HepG2 (cell line): ENCODE measurements around the gene ZNF547. TPM values are rescaled to one million over a fixed set of nuclear protein-coding genes. Genes with fewer than 3 reads are reported as not detected.

Source experiments
- ASH2L ChIP-seq: fragments of 300-600, 200-600 bp; sonication (generic); IDR thresholded peaks from 2 replicates; pipeline ENCODE4 v1.7.0; 2017; ENCODE audit warnings: low read depth, mild to moderate bottlenecking, moderate library complexity, mixed read lengths, low read length; ENCODE audit not compliant: insufficient read length
- ATF1 ChIP-seq: IDR thresholded peaks from 2 replicates; pipeline ENCODE4 v1.6.1; 2016; ENCODE audit warnings: mild to moderate bottlenecking, control low read depth
- ELF4 ChIP-seq: sonication (generic); formaldehyde crosslinking; IDR thresholded peaks from 2 replicates; pipeline ENCODE4 v1.5.0; 2020; ENCODE audit warnings: missing genetic modification reagents, mild to moderate bottlenecking, moderate library complexity, borderline replicate concordance
- HMGXB3 ChIP-seq: sonication (generic); formaldehyde crosslinking; IDR thresholded peaks from 2 replicates; pipeline ENCODE4 v1.4.0; 2020; ENCODE audit warnings: missing genetic modification reagents, borderline replicate concordance
- HNF1A ChIP-seq, 2 experiments: sonication (generic) in 1 of 2; formaldehyde crosslinking in 1 of 2; IDR thresholded peaks; 2 replicates each; pipeline versions ENCODE4 v1.4.0 to v1.6.1; 2016 to 2020; ENCODE audit warnings: borderline replicate concordance in 1 of 2, low read depth in 1 of 2, mild to moderate bottlenecking in 1 of 2, missing genetic modification reagents in 1 of 2
- HNF1B ChIP-seq: sonication (generic); formaldehyde crosslinking; IDR thresholded peaks from 2 replicates; pipeline ENCODE4 v1.5.1; 2020; ENCODE audit warnings: mild to moderate bottlenecking, moderate library complexity, missing genetic modification reagents
- NCOA5 ChIP-seq: sonication (generic); formaldehyde crosslinking; IDR thresholded peaks from 2 replicates; pipeline ENCODE4 v1.4.0; 2020; ENCODE audit warnings: missing genetic modification reagents
- NONO ChIP-seq, 2 experiments: fragments of 450-650 bp in 1 of 2; sonication (generic) in 1 of 2; formaldehyde crosslinking in 1 of 2; IDR thresholded peaks in 1 of 2; conservative IDR thresholded peaks in 1 of 2; 2 replicates each; pipeline versions ENCODE4 v1.6.1 to v1.8.0; 2017 to 2022; ENCODE audit warnings: mild to moderate bottlenecking in 1 of 2, missing genetic modification reagents in 1 of 2, moderate library complexity in 1 of 2
- SALL1 ChIP-seq: sonication (generic); formaldehyde crosslinking; IDR thresholded peaks from 2 replicates; pipeline ENCODE4 v1.8.0; 2022; ENCODE audit warnings: mild to moderate bottlenecking, missing genetic modification reagents
- ZNF230 ChIP-seq: sonication (generic); formaldehyde crosslinking; IDR thresholded peaks from 2 replicates; pipeline ENCODE4 v1.4.0; 2020; ENCODE audit warnings: mild to moderate bottlenecking, missing genetic modification reagents
- ZNF574 ChIP-seq: sonication (generic); formaldehyde crosslinking; IDR thresholded peaks from 2 replicates; pipeline ENCODE4 v1.4.0; 2020; ENCODE audit warnings: missing genetic modification reagents
- polyA plus RNA-seq, 8 experiments: library from polyadenylated mRNA; depleted of rRNA in 3 of 8; stranded (reverse) in 7 of 8; unstranded in 1 of 8; fragments of >200 nt; fragmentation: Illumina TruSeq in 4 of 8; extraction: Trizol in 4 of 8; gene quantifications; 2 replicates each; pipeline versions ENCODE4 v1.2.1 to v1.2.3, GENCODE V29; 2011 to 2016; ENCODE audit warnings: low read depth in 4 of 8, missing spikeins in 1 of 8, mixed read lengths in 1 of 8; ENCODE audit not compliant: insufficient read depth in 1 of 8
- total RNA-seq, 5 experiments: library from RNA; depleted of rRNA; stranded (reverse); fragments of >200 nt; fragmentation: Illumina TruSeq; extraction: Trizol; gene quantifications; 2 replicates each; pipeline ENCODE4 v1.2.3, GENCODE V29; 2016; ENCODE audit warnings: low read depth in 1 of 5

The ZNF547 gene
- total and polyA plus RNA-seq, 2 of the 13 experiments (the other 11 are each of a cell fraction or from before 2014, with no cell fraction given): 2.0 to 2.6 TPM

GRCh38 chr19:57350877-57351805 lies 12.2 kb upstream of the ZNF547 start, which contains the start of gene ZNF304 (continued):
- TF ChIP-seq ZNF574 (CRISPR knock-in tag): peak; percentile 91
- peak; percentile 84 for TF ChIP-seq ASH2L
- peak; percentile 16; the same call in 1 of the 2 replicates for TF ChIP-seq HNF1B (CRISPR knock-in tag)
- peak; percentile 78; the same call in 1 of the 2 replicates for TF ChIP-seq ZNF230
- no peak for TF ChIP-seq HNF1A (IDR thresholded peaks at IDR 0.05; ENCODE audit: low read depth)
- no peak; the same call in 1 of the 2 replicates for TF ChIP-seq HNF1A (CRISPR knock-in tag; IDR thresholded peaks at IDR 0.05; ENCODE audit: borderline replicate concordance)
- no peak for TF ChIP-seq NONO (IDR thresholded peaks at IDR 0.05)
- TF ChIP-seq NONO (CRISPR knock-in tag; conservative IDR thresholded peaks at IDR 0.05): peak; percentile 61; the same call in 1 of the 2 replicates
- TF ChIP-seq SALL1 (CRISPR knock-in tag): peak; percentile 53
- TF ChIP-seq ELF4 (CRISPR knock-in tag): peak; percentile 61; the same call in 1 of the 2 replicates
- no peak for TF ChIP-seq NCOA5 (CRISPR knock-in tag)
- peak; percentile 98 for TF ChIP-seq ATF1 (CRISPR knock-in tag)
- peak; percentile 93; the same call in 1 of the 2 replicates for TF ChIP-seq HMGXB3 (CRISPR knock-in tag)
- TF ChIP-seq, all 625 proteins: peak for 162
